C4-2B (cell line): ENCODE measurements around the gene SUFU.

Experiments used
- H3K27ac ChIP-seq: fragments of 450-650 bp; 2 replicates; pipeline ENCODE4 v1.5.1; 2017
- ZFX ChIP-seq: fragments of 450-650 bp; IDR thresholded peaks from 2 replicates; pipeline ENCODE4 v1.6.1; 2017
- TF ChIP-seq, protein P1 (sequence below): fragments of 450-650 bp; conservative IDR thresholded peaks from 2 replicates; pipeline ENCODE4 v1.5.1; 2017; ENCODE audit warnings: mild to moderate bottlenecking

Gene SUFU

DNA sequence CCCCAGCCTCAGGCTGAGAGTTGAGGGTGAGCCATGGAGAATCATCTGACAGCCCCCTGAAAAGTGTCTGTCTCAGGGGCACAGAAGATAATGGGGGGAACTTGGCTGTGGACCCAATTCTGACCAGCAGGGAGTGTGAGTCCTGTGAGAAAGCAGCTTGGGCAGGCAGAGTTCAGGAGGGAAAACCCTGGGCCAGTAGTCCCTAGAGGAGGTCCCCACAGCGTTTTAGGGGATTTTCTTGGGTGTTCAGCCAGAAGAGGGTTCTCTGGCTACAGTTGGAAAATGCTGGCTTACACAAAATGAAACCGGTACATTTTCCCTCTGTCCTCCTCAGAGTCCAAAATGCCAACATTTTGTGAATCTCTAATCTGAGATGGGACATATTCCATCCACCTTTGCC, 104.7 kb downstream of the SUFU start:
- H3K27ac ChIP-seq = no peak overlapping the region
- no peak for TF ChIP-seq ZFX
- TF ChIP-seq, protein P1, sequence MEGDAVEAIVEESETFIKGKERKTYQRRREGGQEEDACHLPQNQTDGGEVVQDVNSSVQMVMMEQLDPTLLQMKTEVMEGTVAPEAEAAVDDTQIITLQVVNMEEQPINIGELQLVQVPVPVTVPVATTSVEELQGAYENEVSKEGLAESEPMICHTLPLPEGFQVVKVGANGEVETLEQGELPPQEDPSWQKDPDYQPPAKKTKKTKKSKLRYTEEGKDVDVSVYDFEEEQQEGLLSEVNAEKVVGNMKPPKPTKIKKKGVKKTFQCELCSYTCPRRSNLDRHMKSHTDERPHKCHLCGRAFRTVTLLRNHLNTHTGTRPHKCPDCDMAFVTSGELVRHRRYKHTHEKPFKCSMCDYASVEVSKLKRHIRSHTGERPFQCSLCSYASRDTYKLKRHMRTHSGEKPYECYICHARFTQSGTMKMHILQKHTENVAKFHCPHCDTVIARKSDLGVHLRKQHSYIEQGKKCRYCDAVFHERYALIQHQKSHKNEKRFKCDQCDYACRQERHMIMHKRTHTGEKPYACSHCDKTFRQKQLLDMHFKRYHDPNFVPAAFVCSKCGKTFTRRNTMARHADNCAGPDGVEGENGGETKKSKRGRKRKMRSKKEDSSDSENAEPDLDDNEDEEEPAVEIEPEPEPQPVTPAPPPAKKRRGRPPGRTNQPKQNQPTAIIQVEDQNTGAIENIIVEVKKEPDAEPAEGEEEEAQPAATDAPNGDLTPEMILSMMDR = no peak

DNA sequence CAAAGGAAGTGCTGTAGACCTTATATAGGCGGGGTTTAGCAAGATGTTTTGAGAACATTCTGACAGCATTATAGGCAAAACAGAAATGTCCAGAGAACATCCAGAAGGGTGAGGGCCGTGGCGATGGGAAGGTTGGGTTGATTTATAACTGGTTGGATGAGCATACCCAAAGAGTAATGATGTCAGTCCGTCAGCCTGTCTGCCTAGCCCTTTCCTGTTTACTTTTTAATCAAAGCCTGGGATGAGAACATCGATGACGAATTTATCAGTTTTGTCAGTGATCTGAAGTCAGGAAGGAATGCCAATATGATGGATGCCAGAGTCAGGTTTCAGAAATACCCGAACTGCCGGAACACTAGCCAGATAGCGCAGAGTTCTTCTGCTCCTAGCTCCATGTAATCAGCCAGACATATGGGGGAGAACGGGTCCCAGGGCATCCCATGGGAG, 106.7 kb downstream of the SUFU start:
- TF ChIP-seq, protein P1 = no peak
- no peak for TF ChIP-seq ZFX
- no peak overlapping the region for H3K27ac ChIP-seq

DNA sequence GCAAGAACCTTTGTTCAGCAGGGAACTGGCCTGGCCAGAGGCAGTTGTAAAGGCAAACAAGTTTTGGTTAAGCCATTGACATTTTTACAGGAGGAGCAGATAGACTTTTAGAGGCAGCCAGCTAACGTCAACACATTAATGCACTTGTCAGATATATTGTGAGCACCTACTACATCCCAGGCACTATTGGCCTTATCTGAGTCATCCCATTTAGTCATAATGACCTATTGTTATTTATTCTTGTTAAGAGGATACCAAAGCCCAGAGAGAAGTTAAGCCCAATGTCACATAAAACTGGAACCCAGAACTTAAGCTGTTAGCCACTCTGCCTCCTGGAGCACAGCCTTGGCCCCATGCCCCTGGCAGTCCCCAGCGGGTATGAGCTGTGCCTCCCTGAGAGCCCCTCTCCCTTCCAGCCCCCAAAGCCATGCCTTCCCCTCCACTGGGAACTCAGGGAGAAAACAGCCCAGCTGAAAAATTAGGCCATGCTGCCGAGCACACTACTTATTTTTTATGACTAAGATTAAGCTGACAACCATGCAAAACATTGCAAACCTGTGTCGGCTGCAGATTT, 107.8 kb downstream of the SUFU start:
- TF ChIP-seq ZFX = no peak
- TF ChIP-seq, protein P1 = no peak
- H3K27ac ChIP-seq = no peak overlapping the region

DNA sequence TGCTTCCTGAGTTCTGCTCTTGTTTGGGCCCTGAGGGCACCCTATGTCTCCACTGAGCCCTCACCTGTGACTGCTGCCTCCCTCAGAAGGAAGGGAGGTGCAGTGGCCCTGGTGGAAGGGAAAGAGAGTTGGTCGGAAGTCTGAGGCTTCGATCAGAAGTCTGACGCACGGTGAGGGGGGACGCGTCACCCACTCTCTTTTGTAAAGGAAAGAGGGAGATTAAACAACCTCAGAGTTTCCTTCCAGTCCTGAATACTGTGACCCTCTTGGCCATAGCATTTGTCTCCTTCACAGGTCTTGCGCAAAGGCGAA, 109.1 kb downstream of the SUFU start:
- no peak overlapping the region for H3K27ac ChIP-seq
- TF ChIP-seq, protein P1 = no peak
- TF ChIP-seq ZFX = no peak

DNA sequence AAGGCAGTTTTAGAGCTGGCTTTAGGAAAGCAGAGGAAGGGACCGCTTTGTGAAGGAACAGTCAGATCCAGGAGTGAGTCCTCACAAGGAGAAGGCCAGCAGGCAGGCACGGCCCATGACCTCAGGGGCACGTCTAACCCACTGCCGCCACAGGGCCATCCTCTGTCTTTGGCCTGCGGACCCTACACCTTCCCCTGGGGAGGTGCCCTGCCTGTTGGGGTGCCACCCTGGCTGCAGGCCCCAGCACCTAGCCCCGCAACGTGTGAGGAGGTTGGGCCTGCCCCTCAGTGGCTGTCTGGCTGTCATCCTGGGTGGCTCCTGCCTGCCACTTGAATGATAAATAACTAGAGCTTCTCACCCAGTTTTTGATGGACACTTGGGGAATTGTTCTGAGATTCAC, 109.5 kb downstream of the SUFU start:
- TF ChIP-seq, protein P1 = no peak
- TF ChIP-seq ZFX = no peak
- no peak overlapping the region for H3K27ac ChIP-seq

DNA sequence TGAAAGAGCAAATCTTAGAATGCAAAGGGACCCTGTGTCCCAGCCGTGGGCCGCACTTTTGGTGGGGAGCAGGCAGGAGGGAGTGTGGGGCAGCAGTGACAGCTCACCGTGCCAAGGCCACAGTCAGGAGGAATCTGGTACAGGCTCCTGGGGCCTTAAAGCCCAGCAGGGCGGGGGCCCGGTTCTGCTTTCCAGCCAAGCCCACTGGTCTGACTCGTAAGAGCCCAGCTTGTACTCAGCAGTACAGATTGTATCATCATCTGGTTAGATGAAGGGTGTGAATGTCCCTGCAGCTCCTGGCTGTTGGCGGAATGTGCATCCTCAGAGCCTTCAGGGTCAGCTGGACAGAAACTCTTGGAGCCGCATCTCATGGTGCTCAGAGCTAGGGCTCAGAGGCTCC, 110.0 kb downstream of the SUFU start:
- no peak overlapping the region for H3K27ac ChIP-seq
- TF ChIP-seq, protein P1 = no peak
- no peak for TF ChIP-seq ZFX

DNA sequence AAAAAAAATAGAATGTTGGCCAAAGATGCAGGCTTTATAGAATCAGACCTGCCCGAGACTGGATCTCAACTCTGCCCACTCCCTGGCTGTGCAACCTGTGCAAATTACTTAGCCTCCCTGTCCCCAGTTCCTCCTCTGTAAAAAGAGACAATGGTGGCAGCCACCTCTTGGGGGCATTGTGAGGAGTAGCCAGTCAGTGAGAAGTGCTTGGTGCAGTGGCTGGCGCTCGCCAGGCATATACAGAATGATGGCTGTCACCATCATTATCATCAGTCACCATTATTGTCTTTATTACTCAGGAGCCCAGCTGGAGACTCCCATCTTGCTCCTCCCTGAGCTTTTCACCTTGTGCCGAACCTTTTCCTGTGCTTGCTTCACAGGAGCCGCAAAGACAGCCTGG, 111.1 kb downstream of the SUFU start:
- no peak overlapping the region for H3K27ac ChIP-seq
- no peak for TF ChIP-seq ZFX
- TF ChIP-seq, protein P1 = no peak
